ENCODE results near the gene CDK9.
"Not testable (repeated sequence)": the region's sequence is repeated elsewhere in the genome, so short reads cannot be mapped to it uniquely, and the experiment has no call there.

The CDK9 gene

GRCh38 chr9:127817881-127818434 is 32.1 kb downstream of the CDK9 start:
- in situ Hi-C loops (cut with MboI; ENCODE audit: low sequenced_read_pairs) = no loop called here

- in situ Hi-C loops (cut with MboI; ENCODE audit: low sequenced_read_pairs) = no loop called here
Measured at GRCh38 chr9:127818574-127818973, 32.7 kb downstream of the CDK9 start.

DNA sequence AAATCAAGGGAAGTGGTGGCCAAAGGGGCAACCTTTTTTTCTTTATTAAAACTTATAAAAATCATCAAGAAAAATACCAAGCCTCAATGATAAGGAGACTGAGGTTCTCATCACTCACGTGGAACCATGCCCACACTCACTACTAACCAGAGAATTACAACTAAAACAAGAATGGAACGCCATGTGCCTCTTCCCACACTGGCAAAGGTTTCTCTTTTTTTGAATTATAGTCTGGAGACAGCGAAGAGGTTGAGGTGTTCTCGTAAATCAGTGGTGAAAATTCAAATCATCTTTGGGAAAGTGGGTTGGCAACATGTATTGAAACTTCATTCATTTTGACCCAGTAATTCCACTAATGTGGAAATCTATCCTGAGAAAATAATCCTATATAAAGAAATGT is 36.3 kb downstream of the CDK9 start:
- in situ Hi-C loops (cut with MboI; ENCODE audit: low sequenced_read_pairs) = no loop called here

- in situ Hi-C loops (cut with MboI; ENCODE audit: low sequenced_read_pairs) = no loop called here
Measured at GRCh38 chr9:127825319-127826051, 39.7 kb downstream of the CDK9 start.

DNA sequence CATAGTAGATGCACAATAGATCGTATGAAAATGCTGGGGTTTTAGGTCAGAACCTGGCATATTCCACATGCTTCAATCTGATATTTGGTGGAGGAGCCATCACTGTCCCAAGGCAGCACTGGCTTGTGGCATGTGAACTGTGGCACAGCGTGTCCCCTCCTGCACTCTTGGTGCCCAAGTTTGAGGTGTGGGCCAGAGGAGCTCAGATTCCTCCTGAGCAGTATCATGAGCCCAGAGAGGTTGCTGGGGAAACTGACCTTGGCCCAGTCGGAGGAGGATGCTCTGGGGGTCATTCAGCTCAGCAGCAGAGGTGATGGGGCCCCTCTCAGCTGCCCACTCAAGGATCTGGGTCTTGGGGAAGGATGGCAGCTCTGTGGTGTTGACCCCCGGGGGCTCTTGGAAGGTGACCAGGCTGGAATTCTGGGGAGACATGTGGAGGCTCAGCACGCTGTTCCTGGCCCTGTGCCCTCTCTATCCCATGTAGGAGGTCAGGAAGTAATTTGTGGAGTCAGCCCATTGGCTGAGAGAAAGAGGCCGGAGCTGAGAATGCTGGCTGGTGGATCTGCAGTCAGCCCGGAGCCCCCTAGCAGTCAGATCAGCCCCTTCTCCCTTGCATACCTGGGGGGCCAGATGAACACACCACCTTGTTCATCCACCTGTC is 40.5 kb downstream of the CDK9 start:
- in situ Hi-C loops (cut with MboI; ENCODE audit: low sequenced_read_pairs) = no loop called here

GRCh38 chr9:127828262-127829031 is 42.6 kb downstream of the CDK9 start:
- in situ Hi-C loops (cut with MboI; ENCODE audit: low sequenced_read_pairs) = no loop called here

- in situ Hi-C loops (cut with MboI; ENCODE audit: low sequenced_read_pairs) = no loop called here
Measured at GRCh38 chr9:127829205-127829906, 43.5 kb downstream of the CDK9 start.

DNA sequence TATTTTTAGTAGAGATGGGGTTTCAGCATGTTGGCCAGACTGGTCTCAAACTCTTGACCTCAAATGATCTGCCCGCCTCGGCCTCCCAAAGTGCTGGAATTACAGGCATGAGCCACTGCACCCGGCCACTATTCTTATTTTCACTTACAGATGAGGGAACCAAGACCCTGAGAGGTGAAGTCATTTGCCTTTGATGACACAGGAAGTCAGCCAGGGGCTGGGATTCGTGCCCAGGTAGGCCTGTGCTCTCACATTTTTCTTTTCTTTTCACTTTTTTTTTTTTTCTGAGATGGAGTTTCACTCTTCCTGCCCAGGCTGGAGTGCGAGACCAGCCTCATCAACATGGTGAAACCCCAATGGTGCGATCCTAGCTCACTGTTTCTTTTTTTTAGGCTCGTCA is 46.4 kb downstream of the CDK9 start:
- in situ Hi-C loops (cut with MboI; ENCODE audit: low sequenced_read_pairs) = no loop called here

- in situ Hi-C loops (cut with MboI; ENCODE audit: low sequenced_read_pairs) = no loop called here
Measured at GRCh38 chr9:127833555-127833954, 47.7 kb downstream of the CDK9 start.

DNA sequence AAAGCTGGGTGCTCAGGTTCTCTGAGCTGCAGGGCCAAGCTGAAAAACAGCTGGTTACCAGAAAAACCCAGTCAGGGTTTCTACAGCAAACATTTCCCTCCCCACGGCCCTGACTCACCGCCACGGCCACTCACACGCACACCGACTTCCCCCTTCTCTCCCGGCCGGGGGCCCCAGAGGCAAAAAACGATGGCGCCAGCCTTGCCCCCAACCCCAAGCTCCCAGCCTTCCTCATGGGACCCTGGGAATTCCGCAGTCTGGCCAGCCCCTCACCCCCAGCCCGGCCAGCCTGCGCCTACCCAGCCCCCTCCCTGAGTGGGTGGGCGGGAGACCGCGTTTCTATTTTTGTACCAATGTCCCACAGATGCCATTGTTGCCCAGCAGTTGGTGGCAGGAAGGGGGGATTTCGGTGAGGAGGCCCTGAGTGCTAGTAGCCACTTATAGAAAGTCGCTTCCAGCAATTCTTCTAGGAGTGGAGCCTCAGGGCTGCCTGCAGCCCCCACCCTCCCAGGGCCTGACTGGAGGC is 50.2 kb downstream of the CDK9 start:
- in situ Hi-C loops (cut with MboI; ENCODE audit: low sequenced_read_pairs) = no loop called here

DNA sequence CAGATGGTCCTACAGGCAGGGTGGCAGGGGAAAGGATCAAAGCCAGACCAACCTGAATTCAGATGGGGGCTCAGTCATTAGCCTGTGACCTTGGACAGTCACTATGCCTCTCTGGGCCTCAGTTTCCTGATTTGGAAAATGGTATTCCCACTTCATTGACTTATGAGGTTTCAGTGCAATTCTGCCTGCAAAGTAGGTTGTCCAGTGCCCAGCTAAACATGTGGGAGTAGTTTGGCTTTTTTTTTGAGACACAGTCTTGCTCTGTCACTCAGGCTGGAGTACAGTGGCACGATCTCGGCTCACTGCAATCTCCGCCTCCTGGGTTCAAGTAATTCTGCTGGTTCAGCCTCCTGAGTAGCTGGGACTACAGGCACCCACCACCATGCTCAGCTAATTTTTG is 50.7 kb downstream of the CDK9 start:
- in situ Hi-C loops (cut with MboI; ENCODE audit: low sequenced_read_pairs) = not testable (repeated sequence)

- in situ Hi-C loops (cut with MboI; ENCODE audit: low sequenced_read_pairs) = no loop called here
Measured at GRCh38 chr9:127837346-127837745, 51.5 kb downstream of the CDK9 start.

GRCh38 chr9:127838375-127839078 is 52.7 kb downstream of the CDK9 start:
- in situ Hi-C loops (cut with MboI; ENCODE audit: low sequenced_read_pairs) = no loop called here

Data from HL-60/S4 treated with phorbol 12-myristate 13-acetate at 8.2 ng/mL for 4 days and 3 days (cell line).